H1 (cell line): ENCODE results near the gene ZNHIT3. TPM values are rescaled to one million over a fixed set of nuclear protein-coding genes. Genes with fewer than 3 reads are reported as not detected.

Experiments
- CEBPB ChIP-seq: IDR thresholded peaks from 2 replicates; pipeline ENCODE4 v1.6.1; 2012; ENCODE audit warnings: low read depth, low read length
- CREB1 ChIP-seq: IDR thresholded peaks from 2 replicates; pipeline ENCODE4 v1.6.1; 2012; ENCODE audit warnings: inconsistent platforms
- HDAC6 ChIP-seq: IDR thresholded peaks from one replicate; pipeline ENCODE4 v1.7.1; 2012; ENCODE audit warnings: low read depth, mild to moderate bottlenecking, inconsistent platforms, low read length, moderate library complexity
- JUN ChIP-seq: IDR thresholded peaks from 2 replicates; pipeline ENCODE4 v1.6.1; 2011; ENCODE audit warnings: low read depth, mild to moderate bottlenecking, improper control_type of control experiment, low read length
- KDM1A ChIP-seq: fragments of 200-600, 300-600 bp; sonication (generic); IDR thresholded peaks from 2 replicates; pipeline ENCODE4 v1.7.1; 2016; ENCODE audit warnings: mild to moderate bottlenecking, low read length, borderline replicate concordance
- KDM4A ChIP-seq: IDR thresholded peaks from one replicate; pipeline ENCODE4 v1.7.1; 2012; ENCODE audit warnings: low read depth, mild to moderate bottlenecking, moderate library complexity, low read length, inconsistent platforms; ENCODE audit not compliant: severe bottlenecking
- KDM5A ChIP-seq: fragments of 200-600 bp; IDR thresholded peaks from 2 replicates; pipeline ENCODE4 v1.7.1; 2012; ENCODE audit warnings: mild to moderate bottlenecking, low read length, inconsistent platforms, mixed read lengths
- PHF8 ChIP-seq: fragments of 200-600 bp; sonication (generic); conservative IDR thresholded peaks from 2 replicates; pipeline ENCODE4 v1.7.1; 2012; ENCODE audit warnings: low read depth, mild to moderate bottlenecking, inconsistent platforms, low read length, moderate library complexity
- RFX5 ChIP-seq: IDR thresholded peaks from 2 replicates; pipeline ENCODE4 v1.6.1; 2011; ENCODE audit warnings: low read depth, low read length, improper control_type of control experiment, borderline replicate concordance
- SP2 ChIP-seq: IDR thresholded peaks from 2 replicates; pipeline ENCODE4 v1.6.1; 2012; ENCODE audit warnings: mild to moderate bottlenecking, low read length, inconsistent platforms
- SP4 ChIP-seq: IDR thresholded peaks from 2 replicates; pipeline ENCODE4 v1.6.1; 2012; ENCODE audit warnings: low read length, inconsistent platforms
- TEAD4 ChIP-seq: IDR thresholded peaks from 2 replicates; pipeline ENCODE4 v1.6.1; 2012; ENCODE audit warnings: low read depth, low read length, inconsistent platforms, mixed read lengths
- YY1 ChIP-seq: IDR thresholded peaks from 2 replicates; pipeline ENCODE4 v1.6.1; 2011; ENCODE audit warnings: low read depth, mild to moderate bottlenecking, low read length
- ZNF274 ChIP-seq: IDR thresholded peaks from 2 replicates; pipeline ENCODE4 v1.7.0; 2012; ENCODE audit warnings: low read length, borderline replicate concordance; ENCODE audit errors: extremely low read depth
- polyA plus RNA-seq, 7 experiments: library from polyadenylated mRNA; depleted of rRNA in 3 of 7; stranded (reverse) in 5 of 7; unstranded in 2 of 7; fragments of >200 nt in 5 of 7; fragments of 200-250 nt in 2 of 7; gene quantifications; 1 replicate in 5 of 7; 2 replicates in 1 of 7; 4 replicates in 1 of 7; pipeline versions ENCODE4 v1.2.1 to v1.2.3, GENCODE V29; 2011 to 2013; ENCODE audit warnings: missing spikeins in 2 of 7, mixed read lengths in 2 of 7
- total RNA-seq: library from RNA; stranded (reverse); fragmentation: NEBNext Ultra II Directional; extraction: Animal tissue kit (Norgen Biotek cat#: 25700); gene quantifications from 2 replicates; pipeline ENCODE4 v1.2.1, GENCODE V29; 2021

The ZNHIT3 gene
- total and polyA plus RNA-seq, 2 of the 8 experiments (the other 6 are each of a cell fraction or from before 2014, with no cell fraction given): 59.1 to 147 TPM

DNA sequence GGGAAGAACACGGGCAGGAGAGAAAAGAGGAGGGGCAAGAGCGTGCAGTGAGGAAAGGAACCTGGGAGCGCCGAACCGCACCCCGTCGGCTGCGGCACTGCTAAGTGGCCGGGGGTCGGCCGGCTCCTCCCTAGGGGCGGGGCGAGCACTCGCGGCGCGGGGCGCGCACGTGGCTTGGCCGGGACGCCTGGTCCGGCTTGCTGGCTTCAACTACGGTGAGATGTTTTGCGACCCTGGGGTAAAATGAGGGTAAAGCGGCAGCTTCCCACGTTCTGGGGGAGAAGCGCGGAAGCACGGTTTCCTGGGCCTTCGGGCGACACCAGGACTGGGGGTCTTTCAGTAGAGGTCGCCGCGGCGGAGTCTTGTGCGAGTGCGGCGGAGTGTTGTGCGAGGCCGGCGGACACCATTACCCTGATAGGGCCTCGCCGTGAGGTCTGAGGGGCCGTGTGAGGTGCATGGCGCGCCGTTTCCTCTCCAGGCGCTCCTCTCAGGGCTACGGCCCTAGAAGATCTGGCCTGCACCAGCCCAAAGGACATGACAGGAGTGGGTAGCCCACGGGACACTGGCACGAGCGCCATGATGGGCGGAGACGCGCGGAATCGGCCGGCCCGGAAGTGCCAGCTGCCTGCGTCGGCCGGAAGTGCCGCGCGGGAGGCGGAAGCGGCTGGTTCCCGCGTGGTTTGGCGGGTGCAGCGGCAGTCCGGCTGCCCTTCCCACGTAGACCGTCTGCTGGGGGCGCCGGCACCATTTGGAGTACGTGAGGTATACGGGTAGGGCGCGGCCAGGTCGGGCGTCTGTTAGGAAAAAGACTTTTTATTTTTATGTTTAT lies 48.6 kb downstream of the ZNHIT3 start, which contains the start of the genes MYO19 and PIGW (continued):
- no peak for TF ChIP-seq ZNF274
- no peak for TF ChIP-seq KDM1A
- peak; percentile 86 for TF ChIP-seq KDM4A
- peak; percentile 48; the same call in 1 of the 2 replicates for TF ChIP-seq CREB1
- TF ChIP-seq RFX5: no peak
- peak; percentile 85 for TF ChIP-seq PHF8
- TF ChIP-seq YY1: peak; percentile 79
- no peak for TF ChIP-seq CEBPB
- TF ChIP-seq JUN: no peak
- TF ChIP-seq SP4: no peak
- no peak for TF ChIP-seq KDM5A
- no peak for TF ChIP-seq HDAC6
- TF ChIP-seq TEAD4: no peak
- no peak for TF ChIP-seq SP2
- TF ChIP-seq, all 59 proteins: peak for 23
